ENCODE data around the gene SLC2A9.

The SLC2A9 gene

DNA sequence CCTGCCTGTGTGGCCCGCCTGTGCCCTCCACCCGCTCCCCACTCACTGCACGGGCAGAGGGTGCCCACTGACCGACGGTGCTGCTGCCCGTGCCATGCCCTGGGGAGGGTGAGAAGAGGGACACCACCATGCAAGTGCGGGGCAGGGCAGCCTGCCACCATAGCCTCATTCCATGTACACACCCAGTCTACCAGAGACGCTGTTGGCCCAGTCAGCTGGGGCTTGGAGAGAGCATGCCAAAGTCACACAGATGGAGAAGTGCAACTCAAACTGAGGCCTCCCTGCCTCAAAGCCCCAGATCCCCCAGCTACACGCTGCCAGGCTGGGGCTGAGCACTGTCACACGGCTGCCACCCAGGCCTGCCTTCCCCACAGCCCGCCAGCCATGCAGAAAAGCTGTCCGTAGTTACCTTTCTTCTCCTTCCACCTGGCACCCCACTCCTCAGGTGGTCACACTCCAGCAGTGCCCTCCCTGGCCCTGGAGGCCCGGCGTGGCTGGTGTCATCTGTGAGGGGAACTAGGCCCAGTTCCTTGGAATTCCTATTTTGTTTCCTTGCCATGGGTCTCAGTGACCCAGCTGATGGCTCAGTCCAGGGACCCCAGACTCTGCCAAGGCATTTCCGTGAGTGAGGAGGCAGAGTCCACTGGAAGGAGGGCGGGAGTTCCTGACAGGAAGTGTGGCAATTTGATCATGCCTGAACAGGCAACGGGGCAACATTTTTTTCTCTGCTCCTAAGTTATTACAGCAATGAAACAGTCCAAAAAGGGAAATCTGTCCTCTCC, at the start of gene SLC2A9:
TSS of gene SLC2A9 (minus strand) at position 627 of the 782 bp plus-strand sequence. CDS start at position 559, 68 bp downstream.
- DNase-seq, result no peak

DNA sequence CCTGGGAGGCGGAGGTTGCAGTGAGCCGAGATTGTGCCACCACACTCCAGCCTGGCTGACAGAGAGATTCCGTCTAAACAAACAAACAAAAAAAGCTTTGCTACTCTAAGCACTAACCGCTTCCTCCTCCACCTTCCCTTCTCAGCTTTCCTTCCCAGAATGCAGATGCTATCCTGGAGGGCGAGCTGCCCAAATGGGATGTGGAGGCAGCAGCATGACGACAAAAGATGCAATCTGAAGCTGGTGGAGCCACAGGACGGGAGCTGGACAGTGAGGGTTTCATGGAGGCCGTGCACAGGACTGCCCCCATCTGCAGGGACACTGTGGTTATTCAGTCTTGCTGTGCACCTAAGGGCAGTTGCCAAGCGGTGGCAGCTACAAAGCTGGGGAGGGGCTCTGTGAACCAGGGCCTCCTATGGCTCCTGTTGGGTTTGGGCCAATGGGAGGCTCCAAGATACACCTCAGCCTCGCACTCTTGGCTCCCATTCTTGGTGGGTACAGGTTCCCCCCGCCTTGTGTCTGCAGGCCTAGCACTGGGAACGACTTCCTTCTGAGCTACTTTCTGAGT, 47.9 kb upstream of the SLC2A9 start:
- no peak for DNase-seq

DNA sequence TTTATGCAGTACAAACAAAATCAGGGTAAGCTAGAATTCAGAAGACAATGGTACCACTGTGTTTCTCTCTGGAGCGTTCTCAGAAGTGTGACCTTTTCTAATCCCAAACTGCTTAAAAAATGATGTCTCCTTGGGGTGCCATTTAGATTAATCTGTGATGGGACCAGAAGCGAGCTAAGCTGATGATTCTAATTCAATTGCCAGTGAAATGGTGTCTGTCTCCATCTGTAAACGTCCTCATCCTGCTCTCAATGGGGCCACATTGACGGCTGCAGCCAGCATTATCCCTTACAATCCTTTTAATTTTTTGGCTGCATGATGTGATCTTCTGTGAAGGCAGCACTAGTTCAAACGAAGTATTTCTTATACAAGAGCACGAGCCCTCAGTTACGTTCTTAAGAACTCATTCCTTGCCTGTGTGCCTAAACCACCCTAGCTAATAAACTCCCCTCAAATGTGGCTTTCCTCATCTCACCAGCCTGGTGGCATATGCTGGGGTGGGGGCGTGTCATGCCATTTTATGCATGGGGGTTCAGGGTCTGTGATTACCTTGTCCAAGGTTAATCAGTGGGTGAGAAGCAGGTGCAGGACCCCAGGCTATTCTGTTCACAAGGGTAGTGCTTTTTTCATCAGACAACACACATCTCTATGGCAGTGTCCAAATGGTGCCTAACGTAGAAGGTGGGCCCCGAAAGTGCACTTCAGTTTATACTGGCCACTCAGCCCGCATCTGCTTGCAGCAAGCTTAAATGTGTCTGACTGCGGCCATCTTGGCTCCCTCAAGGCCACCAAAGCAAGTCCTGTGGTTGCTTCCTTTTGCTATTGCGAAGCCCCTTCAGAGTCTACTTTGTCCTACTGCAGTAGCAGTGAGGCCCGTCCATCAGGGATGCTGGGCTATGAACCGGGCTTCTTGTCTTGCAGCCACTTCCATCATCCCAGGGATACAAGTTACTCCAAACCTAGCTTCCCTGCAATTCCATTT, 45.7 kb upstream of the SLC2A9 start:
- no peak for DNase-seq

DNA sequence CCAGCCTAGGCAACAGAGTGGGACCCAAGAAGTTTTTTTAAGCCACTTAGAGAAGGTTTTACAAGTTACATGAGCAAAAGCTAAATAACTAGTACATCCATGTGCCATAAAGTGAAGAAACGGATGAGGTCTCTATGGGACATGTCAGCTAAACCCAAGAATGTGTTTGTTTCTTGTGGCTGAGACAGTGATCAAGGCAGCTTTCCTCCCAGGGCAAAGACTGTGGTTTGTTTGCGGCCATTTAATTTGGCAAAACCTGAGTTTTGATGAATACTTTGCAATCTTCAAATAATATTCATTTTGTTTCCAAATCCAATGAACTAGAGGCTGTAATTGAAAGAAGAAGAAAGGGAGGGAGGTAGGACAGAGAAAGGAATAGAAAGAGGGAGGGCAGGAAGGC, 44.9 kb upstream of the SLC2A9 start:
- DNase-seq, result no peak

DNA sequence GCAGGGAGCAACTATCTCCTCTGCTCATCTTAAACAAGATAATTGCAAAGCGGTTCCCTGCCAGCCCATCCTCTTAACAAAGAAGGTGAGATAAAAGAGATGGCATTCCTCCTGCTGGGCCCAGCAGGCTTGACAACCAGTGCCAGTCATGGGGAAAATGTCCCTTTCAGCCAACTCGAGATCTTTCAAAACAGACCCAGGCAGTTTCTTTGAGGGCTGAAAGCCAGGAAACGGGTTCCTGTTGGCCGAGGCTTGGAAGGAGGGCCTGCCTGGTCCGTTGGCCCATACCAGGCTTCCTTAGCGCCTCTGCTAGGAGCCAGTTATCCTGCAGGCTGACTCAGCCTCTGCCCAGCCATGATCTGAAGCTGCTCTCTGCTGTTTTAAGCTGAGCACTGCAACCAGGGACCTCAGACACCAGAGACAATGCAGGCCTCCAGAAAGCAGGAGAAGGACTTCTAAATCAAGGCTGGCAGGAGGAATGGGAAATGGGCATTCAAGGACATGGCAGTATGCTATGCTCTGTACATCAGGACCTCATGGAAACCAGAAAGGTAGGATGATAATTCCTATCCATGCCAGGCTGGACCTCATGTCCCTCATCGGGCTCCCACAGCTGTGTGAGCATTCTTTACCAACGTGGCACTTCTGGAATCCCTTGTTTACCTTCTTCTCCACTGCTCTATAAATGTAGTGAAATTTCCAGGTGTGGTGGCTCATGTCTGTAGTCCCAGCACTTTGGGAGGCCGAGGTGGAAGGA, 42.4 kb upstream of the SLC2A9 start:
- no peak for DNase-seq

DNA sequence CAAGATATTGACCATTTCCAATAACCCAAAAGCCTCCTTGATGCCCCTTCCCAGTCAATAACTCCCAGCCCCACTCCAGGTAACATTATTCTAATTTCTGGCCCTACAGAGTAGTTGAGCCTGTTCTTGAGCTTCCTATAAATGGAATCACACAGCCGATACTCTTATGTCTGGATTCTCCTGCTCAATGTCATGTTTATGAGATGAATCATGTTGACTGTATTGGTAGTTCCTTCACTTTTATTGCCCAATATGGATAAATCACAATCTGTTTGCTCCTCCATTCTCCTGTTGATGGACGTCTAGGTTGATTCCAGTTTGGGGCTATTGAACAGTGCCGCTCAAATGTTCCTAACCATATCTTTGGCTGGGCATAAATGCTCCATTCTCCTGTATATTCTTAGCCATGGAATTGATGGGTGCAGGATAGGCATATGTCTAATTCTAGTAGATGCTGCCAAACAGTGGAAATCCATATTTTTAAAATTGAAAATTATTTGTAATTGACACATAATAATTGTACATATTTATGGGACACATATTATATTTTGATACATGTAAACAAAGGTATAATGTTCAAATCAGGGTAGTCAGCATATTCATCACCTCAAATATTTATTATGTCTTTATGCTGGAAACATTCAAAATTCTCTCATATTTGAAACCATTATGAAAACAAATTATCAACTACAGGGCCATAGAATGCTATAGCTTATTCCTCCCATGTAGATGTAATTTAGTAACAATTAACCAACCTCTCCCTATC, 40.5 kb upstream of the SLC2A9 start:
- no peak for DNase-seq

DNA sequence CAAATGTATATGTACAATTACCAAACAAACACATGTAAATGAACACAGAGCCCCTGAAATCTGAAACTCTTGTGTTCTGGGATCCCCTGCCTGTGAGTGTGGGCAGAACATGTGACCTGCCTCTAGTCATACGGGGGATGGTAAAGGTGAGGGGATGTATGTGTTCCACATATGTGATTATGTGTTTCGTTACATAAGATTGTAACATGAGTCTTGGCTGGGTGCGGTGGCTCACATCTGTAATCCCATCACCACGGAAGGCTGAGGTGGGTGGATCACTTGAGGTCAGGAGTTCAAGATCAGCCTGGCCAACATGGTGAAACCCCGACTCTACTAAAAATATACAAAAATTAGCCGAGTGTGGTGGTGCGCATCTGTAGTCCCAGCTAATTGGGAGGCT, 37.1 kb upstream of the SLC2A9 start:
- DNase-seq, result no peak

DNA sequence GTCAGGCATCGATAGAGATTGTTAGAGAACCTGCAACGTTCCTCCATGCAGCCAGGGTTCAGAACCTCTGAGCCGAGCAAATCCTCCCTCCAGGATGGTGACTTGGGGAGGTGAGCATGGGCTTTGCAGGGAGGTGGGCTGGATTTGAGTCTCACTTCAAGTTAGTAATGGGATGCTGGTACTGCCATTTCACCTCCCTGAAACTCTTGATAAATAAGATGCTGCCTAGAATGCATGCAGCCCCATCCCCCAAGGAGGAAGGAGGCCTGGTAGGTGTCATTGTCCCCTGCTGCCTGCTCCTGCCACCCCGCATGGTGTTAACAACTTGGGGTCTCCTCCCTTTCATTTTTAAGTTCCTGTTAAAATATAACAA, 35.7 kb upstream of the SLC2A9 start:
- DNase-seq, result no peak

DNA sequence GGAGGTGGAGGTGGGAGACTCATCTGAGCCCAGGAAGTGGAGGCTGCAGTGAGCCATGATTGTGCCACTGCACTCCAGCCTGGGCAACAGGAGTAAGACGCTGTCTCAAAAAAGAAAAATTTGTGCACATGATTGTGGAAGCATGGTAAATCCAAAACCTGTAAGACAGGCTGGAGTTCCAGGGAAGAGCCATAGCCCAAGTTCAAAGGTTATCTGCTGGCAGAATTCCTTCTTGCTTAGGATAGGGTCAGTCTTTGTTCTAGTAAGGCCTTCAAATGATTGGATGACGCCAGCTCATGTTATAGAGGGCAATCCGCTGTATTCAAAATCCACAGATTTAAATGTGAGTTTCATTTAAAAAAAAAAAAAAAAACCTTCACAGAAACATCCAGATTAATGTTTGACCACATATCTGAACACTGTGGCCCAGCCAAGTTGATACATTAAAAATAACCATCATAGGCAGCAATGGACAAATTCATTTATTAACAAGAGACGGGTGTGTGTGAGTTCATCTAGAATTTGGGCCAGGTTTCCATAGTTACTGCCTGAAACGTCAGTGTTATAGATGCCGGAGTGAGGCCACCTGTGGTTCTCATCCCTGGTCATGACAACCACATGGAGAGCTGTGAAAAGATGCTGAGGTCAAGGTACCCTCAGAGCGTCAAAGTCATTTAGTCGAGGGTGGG, 35.2 kb upstream of the SLC2A9 start:
- DNase-seq, result no peak

DNA sequence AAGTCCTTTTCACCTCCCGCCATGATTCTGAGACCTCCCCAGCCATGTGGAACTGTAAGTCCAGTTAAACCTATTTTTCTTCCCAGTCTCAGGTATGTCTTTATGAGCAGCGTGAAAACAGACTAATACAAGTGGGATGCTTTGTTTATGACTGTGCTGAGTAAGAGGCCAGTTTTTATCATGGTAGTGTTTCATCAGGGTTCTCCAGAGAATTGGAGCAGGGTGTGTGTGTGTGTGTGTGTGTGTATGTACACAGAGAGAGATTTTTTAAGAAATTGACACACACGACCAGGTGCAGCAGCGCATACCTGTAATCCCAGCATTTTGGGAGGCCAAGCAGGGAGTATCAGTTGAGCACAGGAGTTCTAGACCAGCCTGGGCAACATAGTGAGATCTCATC, 34.6 kb upstream of the SLC2A9 start:
- DNase-seq, result no peak

DNA sequence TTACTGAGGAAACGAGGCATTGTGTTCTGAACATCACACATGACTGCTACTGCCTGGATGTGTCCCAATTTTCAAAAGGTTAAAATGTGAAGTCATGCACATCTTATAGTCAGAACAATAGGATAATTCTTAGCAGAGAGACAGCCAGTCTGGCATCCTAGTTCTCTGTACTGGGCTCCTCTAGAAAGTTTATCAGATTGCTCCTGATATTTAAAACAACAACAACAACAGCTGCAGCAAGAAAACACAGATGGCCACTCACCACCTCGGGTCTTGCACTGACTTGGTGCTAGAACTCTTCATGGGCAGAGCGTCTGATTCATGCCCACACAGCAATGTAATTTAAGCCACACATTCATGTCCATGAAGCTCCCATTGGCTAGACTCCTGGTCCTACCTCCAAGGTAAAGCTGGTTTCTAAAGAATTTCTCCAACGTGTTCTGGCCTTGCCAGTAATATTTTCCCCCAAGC, 33.3 kb upstream of the SLC2A9 start:
- DNase-seq, result no peak

DNA sequence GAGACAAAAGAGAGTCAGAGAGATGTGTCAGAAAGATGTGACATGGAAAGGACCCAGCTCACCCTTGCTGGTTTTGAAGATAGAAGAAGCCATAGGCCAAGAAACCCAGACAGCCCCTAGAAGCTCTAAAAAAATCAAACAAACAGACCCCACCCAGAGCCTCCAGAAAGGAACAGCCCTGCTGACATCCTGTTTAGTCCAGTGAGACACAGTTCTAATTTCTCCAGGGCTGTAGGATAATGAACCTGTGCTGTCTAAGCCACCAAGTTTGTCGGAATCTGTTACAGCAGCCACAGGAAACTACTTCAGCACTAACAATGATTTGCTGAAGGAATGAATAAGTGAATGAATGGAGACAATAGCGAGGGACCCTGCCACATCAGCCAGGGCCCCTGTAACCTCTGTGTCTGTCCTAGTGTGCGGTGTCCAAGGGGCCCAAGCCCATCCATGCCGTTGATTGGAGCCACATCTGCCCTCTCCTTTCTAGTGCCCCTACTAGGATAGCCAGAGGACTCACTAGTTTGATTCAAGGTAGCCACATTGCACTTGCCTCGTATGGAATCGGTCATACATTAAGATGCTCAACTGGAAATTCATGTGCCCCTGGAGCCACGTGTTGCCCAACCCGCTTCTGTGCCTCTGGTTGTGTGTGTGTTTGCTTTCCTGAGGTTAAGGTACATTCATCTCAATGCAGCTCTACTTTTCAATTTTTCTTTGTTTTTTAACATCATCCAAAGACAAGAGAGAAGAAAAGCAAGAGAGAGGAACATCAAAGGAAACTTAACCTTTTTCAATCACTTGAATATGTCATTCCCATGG, 32.5 kb upstream of the SLC2A9 start:
- no peak for DNase-seq

DNA sequence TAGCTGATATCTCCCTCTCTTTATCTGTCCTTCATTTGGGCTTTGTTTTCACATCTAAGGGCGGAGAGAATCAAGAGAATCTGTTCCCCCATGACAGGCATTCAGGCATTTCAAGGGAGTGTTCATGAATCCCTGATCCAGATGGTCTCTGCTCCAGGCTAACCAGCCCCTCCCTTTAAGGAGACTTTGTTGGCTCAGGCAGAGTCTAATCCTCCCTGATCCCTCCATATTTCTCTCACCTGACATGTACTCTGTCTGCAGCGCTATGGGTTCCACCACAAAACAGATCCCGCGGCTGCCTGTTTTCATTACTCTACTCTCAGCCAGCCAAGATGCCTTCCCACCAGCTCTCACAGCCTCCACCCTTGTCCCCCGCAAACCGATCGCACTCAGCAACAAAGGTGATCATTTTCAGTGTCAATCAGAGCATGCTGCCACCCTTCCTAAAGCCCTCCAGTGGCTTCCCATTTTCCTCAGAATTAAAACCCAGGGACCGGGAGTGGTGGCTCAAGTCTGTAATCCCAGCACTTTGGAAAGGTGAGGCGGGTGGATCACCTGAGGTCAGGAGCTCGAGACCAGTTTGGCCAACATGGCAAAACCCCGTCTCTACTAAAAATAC, 30.3 kb upstream of the SLC2A9 start:
- DNase-seq, result no peak

DNA sequence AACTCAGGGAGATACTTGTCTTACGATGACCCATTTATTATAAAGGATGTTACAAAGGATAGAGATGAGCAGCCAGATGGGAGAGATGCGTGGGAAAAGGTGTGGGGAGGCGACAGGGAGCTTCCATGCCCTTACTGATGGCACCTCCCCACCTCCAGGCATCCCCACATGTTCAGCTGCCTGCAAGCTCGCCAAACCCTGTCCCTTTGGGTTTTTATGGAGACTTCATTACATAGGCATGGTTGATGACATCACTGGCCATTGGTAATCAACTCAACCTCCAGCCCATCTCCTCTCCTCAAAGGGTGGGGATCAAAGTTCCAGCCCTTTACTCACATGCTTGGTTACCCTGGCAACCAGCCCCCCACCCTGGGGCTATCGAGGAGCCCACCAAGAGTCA, 29.4 kb upstream of the SLC2A9 start:
- no peak for DNase-seq

DNA sequence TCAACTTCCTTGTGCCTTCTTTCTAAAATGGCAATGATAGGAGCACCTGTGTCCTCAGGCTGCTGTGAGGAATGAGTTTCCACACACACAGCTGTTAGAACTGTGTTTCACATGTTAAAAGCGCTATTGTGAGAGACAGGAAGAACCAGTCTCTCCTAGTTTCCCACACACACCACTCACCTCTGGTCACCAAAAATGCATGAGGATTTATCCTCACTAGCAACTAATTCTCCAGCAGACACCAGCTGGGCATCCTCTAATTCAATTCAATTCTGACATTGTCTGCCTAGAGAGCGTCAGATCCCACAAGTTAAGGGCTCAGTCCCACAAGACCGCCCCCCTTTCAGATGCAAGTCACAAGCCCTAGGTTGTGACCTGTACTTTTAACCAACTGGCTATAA, 29.0 kb upstream of the SLC2A9 start:
- DNase-seq, result no peak

DNA sequence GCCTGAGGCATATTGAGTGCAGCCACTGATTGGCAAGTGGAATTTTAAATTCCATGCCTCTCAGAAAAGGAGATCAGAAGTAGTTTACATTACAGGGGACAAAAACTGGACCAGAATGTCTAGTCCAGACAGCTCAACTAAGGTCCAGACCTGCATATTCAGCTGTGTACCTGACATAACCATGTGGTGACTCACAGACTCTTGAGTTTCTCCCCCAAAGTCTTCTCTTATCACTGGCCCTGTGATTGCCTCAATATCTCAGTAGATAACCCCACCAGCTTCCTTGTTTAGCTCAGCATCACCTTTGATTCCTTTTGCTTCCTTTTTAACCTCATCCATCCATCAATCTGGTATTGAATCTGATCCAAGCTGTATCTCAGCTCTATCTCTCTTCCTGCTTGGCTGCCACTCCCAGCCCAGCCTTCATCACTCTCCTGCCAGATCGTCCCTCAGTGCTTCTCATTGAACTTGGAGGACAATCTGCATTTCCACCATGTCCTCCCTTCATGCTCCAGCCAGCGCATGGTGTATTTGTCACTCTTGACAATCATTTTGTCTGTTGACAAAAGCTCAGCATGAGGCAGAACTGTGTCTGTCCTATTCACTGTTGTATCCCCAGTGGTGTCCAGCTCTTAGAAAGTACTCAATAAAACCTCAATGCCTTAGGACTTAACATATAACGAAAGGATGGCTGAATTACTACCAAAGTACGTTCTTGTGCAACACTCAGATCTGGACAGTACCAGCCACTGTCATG, 27.8 kb upstream of the SLC2A9 start:
- DNase-seq, result no peak

DNA sequence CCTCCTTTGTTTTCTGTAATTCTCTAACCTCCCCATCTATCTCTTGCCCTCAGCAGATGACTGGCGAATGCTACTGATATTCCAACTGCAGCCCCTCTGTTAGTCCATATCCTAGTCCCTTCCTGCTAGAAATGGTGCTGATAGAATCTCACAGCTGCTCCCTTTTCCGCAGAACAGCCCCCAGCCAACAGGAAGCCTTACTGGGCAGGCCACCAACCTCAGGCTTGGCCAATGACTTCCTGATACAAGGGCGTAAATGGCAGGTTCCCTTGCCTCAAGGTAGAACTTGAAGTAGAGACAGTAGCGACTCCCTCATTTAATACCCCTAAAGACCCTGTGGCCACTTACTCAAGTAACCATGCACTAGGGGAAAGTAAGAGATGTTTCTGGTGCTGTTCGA, 26.7 kb upstream of the SLC2A9 start:
- DNase-seq, result no peak

DNA sequence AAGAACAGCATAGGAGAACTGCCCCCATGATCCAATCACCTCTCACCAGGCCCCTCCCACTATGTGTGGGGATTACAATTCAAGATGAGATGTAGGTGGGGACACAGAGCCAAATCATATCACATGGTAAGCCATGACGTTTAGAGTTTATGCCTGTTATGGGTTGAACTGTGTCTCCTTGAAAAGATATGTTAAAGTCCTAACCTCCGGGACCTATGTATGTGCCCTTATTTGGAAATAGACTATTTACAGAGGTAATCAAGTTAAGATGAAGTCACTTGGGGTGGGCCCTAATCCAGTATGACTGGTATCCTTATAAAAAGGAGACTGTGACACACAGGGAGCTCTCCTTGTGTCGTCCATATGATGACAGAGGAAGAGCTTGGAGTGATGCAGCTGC, 25.2 kb upstream of the SLC2A9 start:
- DNase-seq, result no peak

DNA sequence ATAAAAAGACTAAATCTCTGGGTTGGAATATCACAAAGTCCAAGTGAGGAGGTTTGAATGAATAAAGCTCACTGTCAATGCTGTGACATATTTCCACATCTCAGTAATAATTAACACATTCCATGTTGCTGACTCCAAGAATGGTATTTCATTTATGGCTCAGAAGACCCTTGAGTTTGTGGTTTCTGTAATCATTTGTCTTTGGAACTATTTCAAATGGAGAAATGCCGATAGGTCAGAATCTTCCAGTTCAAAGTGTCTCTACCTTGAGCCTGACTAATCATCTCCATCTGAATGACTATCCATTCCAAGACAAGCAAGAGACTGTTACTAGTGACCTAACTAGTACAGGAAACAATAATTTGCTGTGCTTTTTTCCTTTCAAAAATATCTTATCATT, 24.2 kb upstream of the SLC2A9 start:
- no peak for DNase-seq
